T-helper 22 cell (primary cell): ENCODE measurements around the gene TLL2.

Experiments used
- DNase-seq: peaks from one replicate; pipeline ENCODE4 v3.0.0-alpha.2; 2020; ENCODE audit warnings: low read depth

Gene TLL2

DNA sequence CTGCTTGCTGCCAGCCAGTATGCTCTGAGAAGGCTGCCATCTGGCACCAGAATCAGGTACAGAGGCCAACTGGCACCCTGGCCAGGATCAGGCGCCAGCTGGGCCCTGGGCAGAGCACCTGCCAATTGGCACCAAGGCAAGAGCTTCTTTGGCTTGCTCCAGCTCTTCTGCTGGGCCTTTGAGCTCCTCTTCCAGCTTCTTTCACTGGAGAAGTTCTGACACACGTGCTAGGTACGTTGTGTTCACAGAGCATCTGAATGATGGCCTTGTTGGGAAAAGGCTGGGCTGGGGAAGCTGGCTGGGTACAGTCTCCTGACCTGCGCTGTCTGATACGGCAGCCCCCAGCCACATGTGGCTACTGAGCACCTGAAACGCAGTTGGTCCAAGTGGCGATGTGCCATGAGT, 123.3 kb downstream of the TLL2 start:
- DNase-seq = no peak

DNA sequence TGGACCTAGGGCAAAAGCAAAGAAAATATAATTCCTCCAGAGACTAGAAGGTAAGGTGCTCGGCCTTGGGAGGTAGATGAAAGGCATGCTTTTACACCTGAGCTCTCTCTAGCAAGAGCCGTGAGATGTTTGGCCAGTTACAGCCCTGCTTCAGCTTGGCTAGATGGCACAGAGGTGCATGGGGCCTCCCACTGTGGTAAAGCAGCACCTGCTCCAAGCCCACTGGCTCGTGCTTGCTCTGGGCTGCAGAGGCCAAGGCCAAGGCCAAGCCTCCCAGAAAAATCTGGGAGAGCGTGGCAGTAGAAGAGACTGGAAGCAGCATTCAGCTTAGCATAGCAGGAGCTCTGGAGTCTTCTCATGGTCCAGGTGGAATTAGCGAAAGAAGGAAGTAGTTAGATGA, 123.9 kb downstream of the TLL2 start:
- no peak for DNase-seq

DNA sequence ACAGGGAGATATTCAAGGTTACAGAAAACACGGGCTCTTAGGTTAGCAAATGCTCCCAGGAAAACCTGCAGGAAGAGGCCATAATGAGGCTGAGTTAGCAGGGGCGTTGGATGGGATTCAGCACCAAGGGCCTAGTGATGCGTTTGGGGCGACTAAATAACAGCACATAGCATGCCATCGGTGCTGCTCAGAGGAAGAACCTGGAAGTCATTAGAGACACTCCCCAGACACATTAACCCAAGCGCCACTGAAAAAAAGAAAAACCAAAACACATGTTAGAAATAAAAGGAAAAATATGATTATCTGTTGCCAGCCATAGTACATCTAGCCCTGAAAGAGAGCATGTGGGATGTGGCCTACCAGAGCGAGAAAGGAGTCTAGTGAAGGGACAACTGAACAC, 126.1 kb downstream of the TLL2 start:
- DNase-seq = no peak

DNA sequence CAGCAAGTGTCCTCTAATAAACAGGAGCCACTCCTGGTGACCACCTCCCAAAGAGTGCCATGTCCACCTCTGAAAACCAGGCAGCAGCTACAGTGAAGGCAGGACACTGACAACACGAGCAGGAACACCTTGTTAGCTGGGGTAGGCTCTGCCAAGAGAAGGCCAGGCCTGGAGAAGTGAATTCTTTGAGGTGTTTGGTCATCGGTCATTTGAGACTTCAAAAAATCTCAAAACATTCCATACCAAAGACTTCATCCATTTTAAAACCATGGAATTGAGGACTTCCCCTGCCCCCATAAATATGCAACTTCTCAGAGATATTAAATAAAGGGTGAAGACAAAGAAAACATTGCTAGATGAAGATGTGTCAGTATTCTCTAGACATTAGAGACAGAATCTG, 126.6 kb downstream of the TLL2 start:
- no peak for DNase-seq

DNA sequence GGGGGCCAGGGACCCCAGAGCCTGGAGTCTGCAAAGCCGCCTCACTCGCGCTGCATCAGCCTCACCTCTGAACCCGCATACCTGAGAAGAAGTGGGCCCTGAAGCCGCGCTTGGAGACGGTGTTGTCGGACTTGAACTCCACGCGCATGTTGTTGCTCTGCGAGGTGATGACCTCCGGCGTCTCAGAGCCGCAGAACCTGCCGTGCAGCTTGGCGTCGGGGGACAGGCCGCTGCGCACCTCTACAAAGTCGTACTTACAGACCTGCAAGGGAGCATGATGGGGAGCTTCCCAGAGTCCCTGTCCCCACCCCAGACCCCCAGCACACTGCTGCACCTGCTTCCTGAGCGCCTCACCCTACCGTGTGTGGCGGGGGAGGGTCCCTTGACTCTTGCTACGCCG, 129.2 kb downstream of the TLL2 start:
- no peak for DNase-seq

DNA sequence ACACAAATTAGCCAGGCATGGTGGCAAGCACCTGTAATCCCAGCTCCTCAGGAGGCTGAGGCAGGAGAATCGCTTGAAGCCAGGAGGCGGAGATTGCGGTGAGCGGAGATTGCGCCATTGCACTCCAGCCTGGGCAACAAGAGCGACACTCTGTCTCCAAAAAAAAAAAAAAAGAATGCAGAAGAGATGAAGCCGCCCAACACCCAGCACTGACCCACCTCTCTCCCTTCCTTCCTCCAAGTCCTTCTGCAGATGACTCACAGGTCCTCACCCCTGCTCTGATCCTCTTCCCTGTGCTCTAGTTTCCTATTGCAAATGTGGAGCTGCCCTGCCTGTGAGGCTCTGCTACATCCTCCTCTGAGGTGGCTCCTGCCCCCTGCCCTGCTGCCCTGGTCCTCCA, 132.9 kb downstream of the TLL2 start:
- DNase-seq = no peak

DNA sequence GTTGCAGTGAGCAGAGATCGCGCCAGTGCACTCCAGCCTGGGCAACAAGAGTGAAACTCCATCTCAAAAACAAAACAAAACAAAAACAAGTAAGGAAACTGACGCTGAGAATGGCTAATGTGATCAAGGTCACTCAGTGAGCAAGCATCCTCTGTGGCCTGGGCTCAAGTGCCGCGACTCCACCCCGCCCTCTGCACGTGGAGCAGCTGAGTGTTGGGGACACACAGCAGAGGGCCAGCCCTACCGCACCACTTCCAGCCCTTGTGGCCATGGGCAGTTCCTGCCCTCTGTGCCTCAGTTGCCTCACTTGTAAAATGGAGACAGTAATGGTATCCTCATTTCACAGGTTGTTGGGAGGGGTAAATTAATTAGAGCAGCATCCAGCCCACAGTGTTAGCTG, 134.0 kb downstream of the TLL2 start:
- DNase-seq = no peak

DNA sequence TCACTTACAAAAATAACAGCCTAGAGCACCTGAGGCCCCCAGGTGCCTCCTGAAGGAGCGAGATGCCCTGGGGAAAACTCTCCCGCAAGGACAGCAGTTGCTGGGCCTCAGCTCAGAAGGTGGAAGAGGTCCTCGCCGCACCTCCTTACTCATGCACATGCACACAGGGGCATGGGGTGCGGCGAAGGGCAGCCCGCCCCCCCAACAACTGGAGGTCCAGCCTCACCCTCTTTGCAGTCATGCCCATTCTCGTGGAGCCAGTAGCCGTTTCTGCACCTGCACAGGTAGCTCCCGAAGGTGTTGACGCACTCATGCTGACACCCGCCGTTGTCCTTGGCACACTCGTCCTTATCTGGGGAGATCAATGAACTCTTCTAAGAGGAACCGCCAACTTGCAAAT, 135.0 kb downstream of the TLL2 start:
- DNase-seq = no peak

DNA sequence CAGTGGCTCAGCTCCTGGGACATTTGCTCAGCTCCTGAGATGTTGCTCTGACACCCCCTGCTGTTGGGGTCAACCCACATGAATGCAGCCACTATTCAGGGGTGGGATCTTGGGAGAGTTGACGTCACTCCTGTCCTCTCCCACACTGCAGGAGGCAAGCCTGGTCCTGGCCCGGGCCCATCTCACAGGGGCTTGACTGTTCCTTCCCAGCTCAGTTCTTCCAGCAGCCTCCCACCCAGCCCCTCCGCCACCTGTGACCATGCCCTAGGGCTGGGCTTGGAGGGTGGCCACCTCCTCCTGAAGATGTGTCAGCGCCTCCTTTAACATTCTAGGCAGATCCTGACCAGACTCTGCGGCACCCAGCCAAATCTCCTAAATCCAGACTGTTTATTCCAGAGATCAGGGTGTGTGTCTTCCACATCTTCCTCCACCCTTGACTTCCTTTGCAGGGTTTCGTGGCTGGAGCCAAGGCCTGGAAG, 135.9 kb downstream of the TLL2 start:
- DNase-seq = no peak

DNA sequence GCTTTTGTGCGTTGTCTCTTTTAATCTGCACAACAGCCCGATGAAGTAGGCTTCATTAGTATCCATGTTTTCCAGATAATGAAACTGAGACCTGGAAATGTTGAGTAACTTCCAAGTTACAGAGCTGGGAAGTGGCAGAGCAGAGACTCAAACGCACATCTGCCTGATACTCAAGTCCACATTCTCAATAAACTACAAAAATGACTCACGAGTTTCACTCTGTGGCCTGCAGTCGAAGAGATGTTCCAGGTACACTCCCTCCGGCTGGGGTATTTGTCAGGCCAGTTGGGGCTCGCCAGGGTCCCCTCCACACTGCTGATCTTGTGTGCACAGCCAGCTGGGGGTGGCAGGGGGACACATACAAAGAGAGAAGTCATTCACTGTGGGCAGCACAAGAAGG, 137.2 kb downstream of the TLL2 start:
- DNase-seq = no peak

DNA sequence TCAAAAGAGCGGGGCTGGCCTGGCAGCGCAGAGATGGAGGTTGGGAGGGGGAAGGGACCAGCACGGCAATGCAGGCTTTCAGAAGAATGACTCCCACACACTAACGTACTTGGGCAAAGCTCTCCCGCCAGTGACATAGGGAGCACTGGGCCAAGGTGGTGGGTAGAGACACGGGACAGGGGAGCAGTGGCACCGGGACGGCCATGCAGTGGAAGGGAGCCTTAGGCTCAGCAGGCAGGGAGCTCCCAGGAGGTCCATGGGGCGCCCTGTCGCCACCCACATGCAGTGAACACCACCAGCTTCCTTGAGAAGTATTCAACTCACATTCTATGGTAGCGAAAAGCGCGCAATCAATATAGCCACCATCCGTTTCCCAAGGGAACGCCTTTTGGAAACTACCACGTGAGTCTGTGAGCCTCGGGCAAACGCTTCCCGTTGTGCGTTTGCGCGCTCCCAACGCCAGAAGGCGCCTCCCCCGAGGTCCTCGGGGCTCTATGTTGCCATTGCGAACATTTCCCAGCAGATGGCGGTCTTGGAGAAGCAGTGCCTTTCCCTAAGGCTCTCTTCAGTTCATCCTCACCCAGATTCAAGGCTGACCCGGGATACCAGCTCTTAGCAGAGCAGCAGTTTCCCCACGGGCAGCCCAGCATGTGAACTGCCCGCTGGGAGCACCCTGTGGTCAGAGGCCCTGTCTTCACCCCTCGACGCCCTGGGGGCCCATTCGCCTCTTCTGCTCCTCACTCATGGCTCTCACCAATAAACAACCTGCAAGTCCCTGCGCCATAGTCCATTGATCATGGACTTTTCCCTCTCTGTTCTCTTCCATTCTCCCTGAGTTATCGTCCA, 138.5 kb downstream of the TLL2 start:
- DNase-seq = peak; percentile 21

DNA sequence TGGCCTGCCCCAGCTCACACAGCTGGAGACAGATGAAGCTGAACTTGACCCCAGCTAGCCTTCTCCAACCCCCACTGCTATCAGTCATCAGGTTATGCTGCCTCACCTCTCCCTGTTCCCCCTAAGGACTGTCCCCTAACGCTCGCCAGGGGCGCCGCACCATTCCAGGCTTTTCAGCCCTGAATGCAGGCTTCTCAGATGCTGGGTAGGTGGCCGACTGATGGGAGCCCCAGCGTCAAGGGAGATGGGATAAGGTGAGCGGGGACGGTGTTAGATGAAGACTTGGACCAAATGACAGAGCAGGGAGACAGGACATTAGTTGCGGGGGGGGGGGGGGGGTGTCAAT, 139.1 kb downstream of the TLL2 start:
- DNase-seq = no peak

DNA sequence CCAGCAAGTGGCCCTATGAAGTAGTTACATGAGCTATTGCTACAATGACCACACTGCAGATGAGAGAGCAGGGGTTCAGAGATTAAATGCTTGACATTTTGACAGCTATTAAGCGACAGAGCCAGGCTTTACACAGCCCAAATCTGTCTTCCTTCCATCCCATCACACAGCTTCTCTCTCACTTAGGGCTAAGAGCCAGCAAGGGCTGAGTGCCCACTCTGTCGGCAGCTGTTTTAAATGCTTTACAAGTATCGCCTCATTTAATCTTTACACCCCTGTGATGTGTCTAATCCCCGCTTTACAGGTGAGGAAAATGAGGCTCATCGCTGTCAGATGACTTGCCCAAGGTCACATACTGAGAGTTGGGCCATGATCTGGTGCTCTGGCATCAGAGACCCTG, 139.7 kb downstream of the TLL2 start:
- DNase-seq = no peak

DNA sequence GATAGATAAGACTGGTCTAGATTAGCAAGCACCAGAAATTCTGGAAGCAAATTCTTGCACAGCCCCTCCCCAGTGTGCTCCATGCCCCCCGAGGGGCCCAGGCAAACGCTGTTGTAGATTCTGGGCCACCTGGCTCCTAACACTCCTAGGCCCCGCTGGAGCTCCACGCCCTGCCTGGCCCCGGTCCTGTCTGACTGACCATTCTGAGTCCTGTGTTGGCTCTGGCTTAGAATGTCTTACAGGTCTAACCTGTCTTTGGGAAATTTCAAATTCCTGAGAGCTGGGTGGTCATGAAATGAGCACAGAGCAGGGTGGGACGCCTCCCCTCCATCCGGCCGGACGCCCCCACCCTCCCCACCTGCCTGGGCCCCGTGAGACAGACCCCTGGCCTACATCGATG, 142.4 kb downstream of the TLL2 start:
- DNase-seq = no peak

DNA sequence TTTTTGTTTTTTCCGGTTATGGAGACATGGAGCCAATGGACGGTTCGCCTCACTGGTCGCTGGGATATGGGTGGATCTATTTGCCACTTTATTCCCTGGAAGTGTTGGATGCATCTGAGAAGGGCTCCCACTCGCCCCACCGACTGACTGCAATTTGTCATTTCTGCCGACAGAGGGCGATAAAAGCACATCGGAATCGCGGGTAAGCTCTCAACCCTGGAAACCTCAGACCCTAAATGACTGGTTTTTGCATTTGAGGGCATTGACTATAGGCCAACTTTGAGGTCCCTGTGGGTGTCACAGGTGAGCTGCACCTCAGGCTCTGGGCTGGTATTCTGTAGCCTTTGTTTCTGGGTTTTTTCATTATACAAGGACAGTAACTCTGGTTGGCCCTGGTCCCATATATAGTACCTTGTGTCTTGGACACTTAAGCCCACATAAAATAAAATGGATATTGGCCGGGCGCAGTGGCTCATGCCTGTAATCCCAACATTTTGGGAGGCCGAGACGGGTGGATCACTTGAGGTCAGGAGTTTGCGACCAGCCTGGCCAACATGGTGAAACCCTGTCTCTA, 143.1 kb downstream of the TLL2 start:
- DNase-seq = no peak

DNA sequence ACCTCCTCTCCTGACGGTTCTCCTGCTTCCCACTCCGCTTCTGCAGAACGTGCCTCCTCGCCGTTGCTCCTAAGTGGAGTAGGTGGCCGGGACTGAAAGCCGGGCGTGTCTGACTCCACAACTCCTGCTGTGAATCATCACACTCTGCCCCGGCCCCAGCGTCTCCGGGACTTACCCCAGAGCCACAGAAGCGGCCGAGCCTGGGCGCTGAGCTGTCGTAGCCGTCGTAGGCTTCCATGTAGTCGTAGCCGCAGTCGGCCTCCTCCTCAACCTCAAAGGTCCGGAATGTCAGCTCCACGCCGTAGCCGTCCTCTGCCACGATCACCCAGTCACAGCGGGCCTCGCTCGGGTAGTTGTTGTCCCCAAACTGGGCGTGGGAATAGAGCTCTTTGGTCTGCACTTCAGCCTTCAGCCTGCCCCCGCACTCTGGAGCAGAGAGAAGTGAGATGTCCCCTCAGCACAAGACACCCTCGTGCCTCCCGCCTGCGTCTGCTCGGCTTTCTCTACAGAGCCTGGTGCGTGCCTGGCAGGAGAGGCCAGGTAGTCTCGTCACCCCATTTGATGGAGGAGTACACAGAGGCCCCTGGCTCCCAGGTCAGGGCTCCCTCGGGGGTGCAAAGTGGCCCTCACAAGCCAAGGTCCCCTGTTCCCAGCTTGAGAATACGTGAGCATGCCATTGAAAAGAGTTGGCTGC, 143.7 kb downstream of the TLL2 start:
- no peak for DNase-seq

DNA sequence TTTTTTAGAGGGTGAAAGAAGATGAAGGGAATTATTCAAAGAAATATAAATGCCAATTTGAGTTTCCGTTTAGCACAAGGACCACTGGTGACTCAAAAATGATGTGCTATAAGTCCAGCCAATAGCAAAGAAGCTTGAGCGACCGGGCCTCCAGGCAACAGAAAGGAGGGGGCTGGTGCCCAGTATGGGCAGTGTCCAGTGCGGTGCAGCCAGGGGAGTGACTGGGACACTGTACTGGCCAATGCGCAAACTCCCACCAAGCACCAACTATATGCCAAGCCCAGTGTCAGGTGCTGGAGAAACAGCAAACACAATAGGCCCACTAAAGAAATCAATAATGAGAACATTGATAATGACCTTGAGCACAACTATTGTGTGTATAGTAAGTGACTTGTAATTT, 144.8 kb downstream of the TLL2 start:
- no peak for DNase-seq

DNA sequence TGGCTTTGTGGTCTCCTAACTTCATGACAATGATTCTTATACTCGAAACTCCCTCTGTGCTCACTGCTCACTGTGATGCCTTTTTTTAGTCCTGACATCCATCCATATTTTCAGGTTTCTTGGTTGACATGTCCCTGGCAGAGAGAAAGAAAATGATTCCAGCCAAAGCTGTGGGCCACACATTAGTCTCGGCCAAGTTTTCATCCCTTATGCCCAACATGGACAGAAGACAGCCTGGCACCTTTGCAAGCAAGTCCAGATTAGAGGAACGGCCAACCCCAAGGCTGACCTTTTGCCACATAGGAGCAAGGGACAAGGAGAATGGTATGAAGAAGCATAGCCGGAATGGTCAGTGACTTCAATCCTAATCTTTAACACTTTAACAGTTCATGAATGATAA, 146.3 kb downstream of the TLL2 start:
- DNase-seq = no peak

DNA sequence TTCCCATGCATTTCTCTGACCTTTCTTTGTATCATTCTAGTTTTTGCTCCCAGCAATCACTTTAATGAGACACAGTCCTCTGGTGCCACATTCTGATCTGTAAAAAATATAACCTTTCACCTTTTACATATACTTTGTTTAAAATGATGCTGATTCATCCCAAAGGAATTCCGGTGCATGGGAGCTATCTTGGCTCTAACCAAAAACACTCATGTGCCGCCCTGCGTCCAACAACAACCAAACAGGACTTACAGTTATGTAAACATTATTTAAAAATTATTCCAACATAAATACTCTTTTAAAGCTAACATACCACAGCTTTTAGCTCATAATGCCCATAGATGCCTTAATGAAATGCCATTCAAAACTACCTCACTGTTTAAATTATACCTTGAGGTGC, 147.2 kb downstream of the TLL2 start:
- DNase-seq = no peak

DNA sequence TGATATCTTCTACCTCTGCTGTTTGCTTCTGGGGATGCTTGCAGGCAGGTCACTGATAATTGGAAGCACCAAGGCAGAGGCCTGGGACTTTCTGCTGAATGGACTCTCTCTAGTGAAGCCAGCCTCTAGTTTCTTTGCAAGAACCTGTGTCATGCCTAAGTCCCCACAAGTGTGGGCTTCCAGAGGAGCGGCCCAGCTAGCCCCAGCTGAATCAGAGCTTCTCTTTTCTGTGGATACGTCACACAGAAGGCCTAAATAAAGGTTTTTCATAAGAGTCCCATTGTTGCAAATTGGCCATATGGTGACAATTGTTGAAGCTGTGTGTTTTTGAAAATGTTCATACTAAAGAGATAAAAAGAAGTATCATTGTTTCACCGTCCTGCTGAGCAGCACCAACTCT, 148.2 kb downstream of the TLL2 start:
- no peak for DNase-seq

DNA sequence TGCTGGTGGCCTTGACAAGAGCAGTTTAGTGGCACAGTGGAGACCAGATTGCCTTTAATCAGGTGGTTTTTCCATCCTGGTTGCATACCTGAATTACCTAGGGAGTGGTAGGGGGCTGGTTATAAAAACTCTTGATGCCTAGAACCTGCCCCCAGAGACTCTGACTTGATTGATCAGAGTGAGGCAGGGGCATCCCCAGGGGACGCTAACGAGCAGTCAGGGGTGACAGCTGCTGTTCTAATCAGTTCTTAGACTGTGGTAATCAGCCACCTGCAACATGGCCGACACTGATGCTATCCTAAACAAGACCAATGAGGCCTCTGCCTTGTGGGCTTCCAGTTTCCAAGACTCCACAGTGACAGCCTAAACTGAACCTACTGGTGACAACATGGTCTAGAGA, 153.0 kb downstream of the TLL2 start:
- DNase-seq = no peak

DNA sequence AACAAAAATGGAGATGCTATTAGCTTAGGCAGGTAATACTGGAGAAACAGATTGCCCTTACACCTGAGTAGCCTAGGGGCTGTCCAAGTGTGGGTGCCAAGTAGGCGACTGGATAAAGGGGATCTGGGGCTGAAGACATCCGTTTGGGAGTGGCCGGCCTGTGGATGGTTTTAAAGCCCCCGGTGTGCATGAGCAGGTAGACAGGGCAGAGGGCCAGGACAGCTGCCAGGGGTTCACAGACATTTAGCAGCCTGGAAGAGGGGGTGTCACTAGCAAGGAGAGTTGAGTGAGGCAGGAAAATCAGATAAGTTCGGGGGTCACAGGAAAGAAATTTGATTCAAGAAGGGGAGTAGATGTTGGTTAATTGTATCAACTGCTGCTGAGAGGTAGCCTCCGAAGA, 153.4 kb downstream of the TLL2 start:
- DNase-seq = no peak

DNA sequence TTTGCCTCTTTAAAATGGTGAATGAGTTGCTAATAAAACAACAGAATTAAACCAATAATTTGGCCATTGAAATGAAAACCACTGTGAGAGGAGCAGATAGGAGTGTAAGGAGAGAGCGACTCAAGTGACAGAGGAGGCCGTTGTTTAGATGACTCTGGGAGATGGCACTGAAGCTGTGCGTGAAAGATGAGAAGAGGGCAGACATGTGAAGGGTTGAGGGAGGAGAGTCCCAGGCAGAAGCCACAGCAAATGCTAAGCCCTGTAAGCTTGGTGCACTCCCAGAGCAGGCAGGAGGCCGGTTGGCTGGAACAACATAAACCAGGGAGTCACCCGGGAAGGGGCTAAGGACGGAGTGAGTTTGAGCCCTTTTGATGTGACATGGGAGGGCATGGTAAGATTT, 154.1 kb downstream of the TLL2 start:
- DNase-seq = no peak
